ENCODE data around the gene SLC34A1. TPM values are rescaled to one million over a fixed set of nuclear protein-coding genes. Genes with fewer than 3 reads are reported as not detected.

The SLC34A1 gene
- total and polyA plus RNA-seq, 2 experiments from 2014 or later = not detected

DNA sequence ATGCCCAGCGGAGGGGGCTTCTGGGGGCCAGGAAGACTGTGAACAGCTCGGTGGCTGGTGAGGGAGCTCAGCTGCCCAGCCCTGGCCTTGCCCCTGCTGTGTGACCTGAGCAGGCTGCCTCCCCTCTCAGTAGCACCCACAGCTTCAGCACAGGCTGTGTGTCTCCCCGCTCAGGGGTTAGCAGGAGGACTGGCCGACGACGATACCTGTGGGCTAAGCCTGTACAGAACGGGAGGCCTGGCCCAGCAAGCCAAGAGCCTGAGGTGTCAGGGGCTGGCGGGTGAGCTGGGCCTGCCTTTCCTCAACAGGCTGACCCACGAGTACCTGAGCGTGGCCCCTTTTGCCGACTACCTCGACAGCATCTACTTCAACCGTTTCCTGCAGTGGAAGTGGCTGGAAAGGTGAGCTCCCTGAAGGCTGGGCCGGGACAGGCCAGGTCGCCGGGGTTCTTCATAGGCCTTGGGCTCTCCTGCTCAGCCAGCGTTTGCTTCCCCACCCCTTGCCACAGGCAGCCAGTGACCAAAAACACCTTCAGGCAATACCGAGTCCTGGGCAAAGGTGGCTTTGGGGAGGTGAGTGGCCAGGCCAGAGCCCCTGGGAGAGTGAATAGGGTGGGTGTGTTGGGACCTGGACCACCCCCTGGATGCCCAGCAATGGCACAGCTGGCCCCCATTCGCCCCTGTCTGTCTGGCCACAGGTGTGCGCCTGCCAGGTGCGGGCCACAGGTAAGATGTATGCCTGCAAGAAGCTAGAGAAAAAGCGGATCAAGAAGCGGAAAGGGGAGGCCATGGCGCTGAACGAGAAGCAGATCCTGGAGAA is 48.8 kb downstream of the SLC34A1 start (continued):
- TF ChIP-seq, protein P1, sequence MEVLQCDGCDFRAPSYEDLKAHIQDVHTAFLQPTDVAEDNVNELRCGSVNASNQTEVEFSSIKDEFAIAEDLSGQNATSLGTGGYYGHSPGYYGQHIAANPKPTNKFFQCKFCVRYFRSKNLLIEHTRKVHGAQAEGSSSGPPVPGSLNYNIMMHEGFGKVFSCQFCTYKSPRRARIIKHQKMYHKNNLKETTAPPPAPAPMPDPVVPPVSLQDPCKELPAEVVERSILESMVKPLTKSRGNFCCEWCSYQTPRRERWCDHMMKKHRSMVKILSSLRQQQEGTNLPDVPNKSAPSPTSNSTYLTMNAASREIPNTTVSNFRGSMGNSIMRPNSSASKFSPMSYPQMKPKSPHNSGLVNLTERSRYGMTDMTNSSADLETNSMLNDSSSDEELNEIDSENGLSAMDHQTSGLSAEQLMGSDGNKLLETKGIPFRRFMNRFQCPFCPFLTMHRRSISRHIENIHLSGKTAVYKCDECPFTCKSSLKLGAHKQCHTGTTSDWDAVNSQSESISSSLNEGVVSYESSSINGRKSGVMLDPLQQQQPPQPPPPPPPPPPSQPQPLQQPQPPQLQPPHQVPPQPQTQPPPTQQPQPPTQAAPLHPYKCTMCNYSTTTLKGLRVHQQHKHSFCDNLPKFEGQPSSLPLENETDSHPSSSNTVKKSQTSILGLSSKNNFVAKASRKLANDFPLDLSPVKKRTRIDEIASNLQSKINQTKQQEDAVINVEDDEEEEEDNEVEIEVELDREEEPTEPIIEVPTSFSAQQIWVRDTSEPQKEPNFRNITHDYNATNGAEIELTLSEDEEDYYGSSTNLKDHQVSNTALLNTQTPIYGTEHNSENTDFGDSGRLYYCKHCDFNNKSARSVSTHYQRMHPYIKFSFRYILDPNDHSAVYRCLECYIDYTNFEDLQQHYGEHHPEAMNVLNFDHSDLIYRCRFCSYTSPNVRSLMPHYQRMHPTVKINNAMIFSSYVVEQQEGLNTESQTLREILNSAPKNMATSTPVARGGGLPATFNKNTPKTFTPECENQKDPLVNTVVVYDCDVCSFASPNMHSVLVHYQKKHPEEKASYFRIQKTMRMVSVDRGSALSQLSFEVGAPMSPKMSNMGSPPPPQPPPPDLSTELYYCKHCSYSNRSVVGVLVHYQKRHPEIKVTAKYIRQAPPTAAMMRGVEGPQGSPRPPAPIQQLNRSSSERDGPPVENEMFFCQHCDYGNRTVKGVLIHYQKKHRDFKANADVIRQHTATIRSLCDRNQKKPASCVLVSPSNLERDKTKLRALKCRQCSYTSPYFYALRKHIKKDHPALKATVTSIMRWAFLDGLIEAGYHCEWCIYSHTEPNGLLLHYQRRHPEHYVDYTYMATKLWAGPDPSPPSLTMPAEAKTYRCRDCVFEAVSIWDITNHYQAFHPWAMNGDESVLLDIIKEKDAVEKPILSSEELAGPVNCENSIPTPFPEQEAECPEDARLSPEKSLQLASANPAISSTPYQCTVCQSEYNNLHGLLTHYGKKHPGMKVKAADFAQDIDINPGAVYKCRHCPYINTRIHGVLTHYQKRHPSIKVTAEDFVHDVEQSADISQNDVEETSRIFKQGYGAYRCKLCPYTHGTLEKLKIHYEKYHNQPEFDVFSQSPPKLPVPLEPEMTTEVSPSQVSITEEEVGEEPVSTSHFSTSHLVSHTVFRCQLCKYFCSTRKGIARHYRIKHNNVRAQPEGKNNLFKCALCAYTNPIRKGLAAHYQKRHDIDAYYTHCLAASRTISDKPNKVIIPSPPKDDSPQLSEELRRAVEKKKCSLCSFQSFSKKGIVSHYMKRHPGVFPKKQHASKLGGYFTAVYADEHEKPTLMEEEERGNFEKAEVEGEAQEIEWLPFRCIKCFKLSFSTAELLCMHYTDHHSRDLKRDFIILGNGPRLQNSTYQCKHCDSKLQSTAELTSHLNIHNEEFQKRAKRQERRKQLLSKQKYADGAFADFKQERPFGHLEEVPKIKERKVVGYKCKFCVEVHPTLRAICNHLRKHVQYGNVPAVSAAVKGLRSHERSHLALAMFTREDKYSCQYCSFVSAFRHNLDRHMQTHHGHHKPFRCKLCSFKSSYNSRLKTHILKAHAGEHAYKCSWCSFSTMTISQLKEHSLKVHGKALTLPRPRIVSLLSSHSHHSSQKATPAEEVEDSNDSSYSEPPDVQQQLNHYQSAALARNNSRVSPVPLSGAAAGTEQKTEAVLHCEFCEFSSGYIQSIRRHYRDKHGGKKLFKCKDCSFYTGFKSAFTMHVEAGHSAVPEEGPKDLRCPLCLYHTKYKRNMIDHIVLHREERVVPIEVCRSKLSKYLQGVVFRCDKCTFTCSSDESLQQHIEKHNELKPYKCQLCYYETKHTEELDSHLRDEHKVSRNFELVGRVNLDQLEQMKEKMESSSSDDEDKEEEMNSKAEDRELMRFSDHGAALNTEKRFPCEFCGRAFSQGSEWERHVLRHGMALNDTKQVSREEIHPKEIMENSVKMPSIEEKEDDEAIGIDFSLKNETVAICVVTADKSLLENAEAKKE (CRISPR knock-in tag; IDR thresholded peaks at IDR 0.05) = no peak
- TF ChIP-seq ZNF114 (CRISPR knock-in tag; IDR thresholded peaks at IDR 0.05) (no peak), CREB1 (CRISPR knock-in tag; IDR thresholded peaks at IDR 0.05; ENCODE audit: low read depth) (no peak), EZH2phosphoT487 (IDR thresholded peaks at IDR 0.05; ENCODE audit: unreplicated experiment) (no peak), EZH2 (IDR thresholded peaks at IDR 0.05; ENCODE audit: low read depth, unreplicated experiment) (no peak), NANOG (IDR thresholded peaks at IDR 0.05; ENCODE audit: borderline replicate concordance) (no peak)

DNA sequence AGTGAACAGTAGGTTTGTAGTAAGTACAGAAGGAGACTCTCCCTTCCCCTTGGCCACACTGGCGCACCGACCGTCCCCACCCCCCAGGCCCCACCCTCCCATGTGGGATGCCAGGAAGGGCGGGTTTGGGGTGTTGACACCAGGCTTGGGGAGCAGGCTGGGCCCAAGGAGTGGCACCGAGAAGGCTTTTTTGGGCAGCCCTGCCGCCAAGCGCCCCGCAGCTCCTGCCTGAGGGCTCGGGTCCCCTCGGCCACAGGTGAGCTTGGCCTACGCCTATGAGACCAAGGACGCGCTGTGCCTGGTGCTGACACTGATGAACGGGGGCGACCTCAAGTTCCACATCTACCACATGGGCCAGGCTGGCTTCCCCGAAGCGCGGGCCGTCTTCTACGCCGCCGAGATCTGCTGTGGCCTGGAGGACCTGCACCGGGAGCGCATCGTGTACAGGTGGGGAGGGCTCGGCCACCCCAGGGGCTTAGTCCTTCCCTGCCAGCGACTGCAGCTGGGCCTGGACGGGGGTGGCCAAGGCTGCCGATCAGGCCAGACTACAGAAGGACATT is 49.5 kb downstream of the SLC34A1 start:
- no peak overlapping the region for H3K4me2 ChIP-seq
- no peak overlapping the region for H3K27ac ChIP-seq (ENCODE audit: low read depth)
- Mint-ChIP-seq H3K9me3 (peaks cover 4% of the 10 kb centered on the region; the same call in 1 of the 3 replicates), H3K27ac (no peak overlapping the region), H3K27me3 (ENCODE audit: insufficient read depth, low read depth, poor library complexity) (peaks cover 12% of the 10 kb centered on the region), H3K36me3 (ENCODE audit: low read depth) (peaks cover 49% of the 10 kb centered on the region), H3K4me1 (peaks cover 10% of the 10 kb centered on the region; the same call in 2 of the 3 replicates), H3K4me3 (no peak overlapping the region)
- peaks cover 3% of the 10 kb centered on the region; the same call in 1 of the 2 replicates for H3K36me3 ChIP-seq (ENCODE audit: insufficient read depth)
- H3K9me2 ChIP-seq (ENCODE audit: insufficient read depth) = no peaks in the 10 kb centered on the region
- H3K27me3 ChIP-seq (ENCODE audit: insufficient read depth) = no peaks in the 10 kb centered on the region
- H4K20me1 ChIP-seq (replicated peaks; ENCODE audit: insufficient read depth) = peaks cover 4% of the 10 kb centered on the region
- DNase-seq (ENCODE audit: low spot score) (no peak), ATAC-seq (no peak)
- H3K79me2 ChIP-seq (replicated peaks; ENCODE audit: insufficient read depth) = peaks cover 3% of the 10 kb centered on the region
- peaks cover 4% of the 10 kb centered on the region; the same call in 1 of the 2 replicates for H3F3A ChIP-seq (replicated peaks; ENCODE audit: low read depth)
- no peak overlapping the region for H3K4me3 ChIP-seq
- no peak overlapping the region for H2AFZ ChIP-seq
- peaks cover 1% of the 10 kb centered on the region; the same call in 1 of the 2 replicates for H3K4me1 ChIP-seq (ENCODE audit: insufficient read depth)
- TF ChIP-seq, protein P2, sequence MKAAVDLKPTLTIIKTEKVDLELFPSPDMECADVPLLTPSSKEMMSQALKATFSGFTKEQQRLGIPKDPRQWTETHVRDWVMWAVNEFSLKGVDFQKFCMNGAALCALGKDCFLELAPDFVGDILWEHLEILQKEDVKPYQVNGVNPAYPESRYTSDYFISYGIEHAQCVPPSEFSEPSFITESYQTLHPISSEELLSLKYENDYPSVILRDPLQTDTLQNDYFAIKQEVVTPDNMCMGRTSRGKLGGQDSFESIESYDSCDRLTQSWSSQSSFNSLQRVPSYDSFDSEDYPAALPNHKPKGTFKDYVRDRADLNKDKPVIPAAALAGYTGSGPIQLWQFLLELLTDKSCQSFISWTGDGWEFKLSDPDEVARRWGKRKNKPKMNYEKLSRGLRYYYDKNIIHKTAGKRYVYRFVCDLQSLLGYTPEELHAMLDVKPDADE (IDR thresholded peaks at IDR 0.05) = no peak
- TF ChIP-seq EZH2 (IDR thresholded peaks at IDR 0.05; ENCODE audit: low read depth, unreplicated experiment) = no peak

All from GM23338 (cell line).